Mesodermal cell (in vitro differentiated cells): ENCODE data around the gene NAP1L1.
A peak's percentile ranks its signal among the peaks of the same experiment; 100 is the strongest.

ENCODE experiments used
- H3K27ac ChIP-seq: 2 replicates; pipeline ENCODE4 v1.7.0; 2013; ENCODE audit warnings: mild to moderate bottlenecking, low read depth, low read length, moderate library complexity; ENCODE audit not compliant: severe bottlenecking
- H3K36me3 ChIP-seq: 2 replicates; pipeline ENCODE4 v1.7.1; 2013; ENCODE audit warnings: mild to moderate bottlenecking, low read length, moderate library complexity; ENCODE audit not compliant: control insufficient read depth, insufficient read depth
- H3K4me1 ChIP-seq: one replicate; pipeline ENCODE4 v1.7.1; 2013; ENCODE audit warnings: mild to moderate bottlenecking, low read length; ENCODE audit not compliant: insufficient read depth, control insufficient read depth, poor library complexity, severe bottlenecking
- H3K4me3 ChIP-seq: 2 replicates; pipeline ENCODE4 v1.7.0; 2013; ENCODE audit warnings: low read length, control low read depth, mild to moderate bottlenecking; ENCODE audit not compliant: insufficient read depth, poor library complexity, severe bottlenecking; ENCODE audit errors: extremely low read depth
- H3K9me3 ChIP-seq: 2 replicates; pipeline ENCODE4 v1.7.1; 2013; ENCODE audit warnings: mild to moderate bottlenecking, low read length, moderate library complexity; ENCODE audit not compliant: control insufficient read depth
- WGBS, 2 experiments: methylation state at CpG; one replicate each; pipeline ENCODE4 v1.1.5; 2013; ENCODE audit warnings: missing lambda C conversion rate in 2 of 2; ENCODE audit not compliant: insufficient coverage in 2 of 2; 5-methylcytosine and 5-hydroxymethylcytosine counted together

NAP1L1 gene

DNA sequence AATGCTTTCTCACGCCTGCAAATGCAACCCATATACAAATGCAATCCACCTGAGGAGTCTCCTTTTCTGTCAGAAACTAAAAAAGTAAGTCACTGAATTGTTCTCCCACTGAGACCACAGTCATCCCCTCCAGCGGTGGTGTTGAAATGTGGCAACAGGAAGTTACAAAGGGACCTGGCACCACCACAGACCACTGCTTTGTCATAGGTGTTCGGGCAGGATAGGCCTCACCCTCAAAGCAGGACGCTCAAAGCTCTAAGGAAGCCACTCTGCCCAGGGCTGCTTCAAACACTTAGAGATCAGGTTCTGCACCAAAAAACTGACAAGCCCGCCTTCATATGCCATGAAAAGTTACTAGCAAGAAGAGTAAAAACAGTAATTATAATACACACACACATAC lies 64.2 kb downstream of the NAP1L1 start:
- no peaks in the 10 kb centered on the region for H3K9me3 ChIP-seq
- no peak overlapping the region for H3K4me3 ChIP-seq
- WGBS, 2 experiments: 68 to 83% methylated on average over 3 to 4 of the region's 5 CpGs
- peak overlapping the region; percentile 93 for H3K27ac ChIP-seq
- H3K4me1 ChIP-seq: peaks cover 27% of the 10 kb centered on the region
- H3K36me3 ChIP-seq: no peaks in the 10 kb centered on the region

DNA sequence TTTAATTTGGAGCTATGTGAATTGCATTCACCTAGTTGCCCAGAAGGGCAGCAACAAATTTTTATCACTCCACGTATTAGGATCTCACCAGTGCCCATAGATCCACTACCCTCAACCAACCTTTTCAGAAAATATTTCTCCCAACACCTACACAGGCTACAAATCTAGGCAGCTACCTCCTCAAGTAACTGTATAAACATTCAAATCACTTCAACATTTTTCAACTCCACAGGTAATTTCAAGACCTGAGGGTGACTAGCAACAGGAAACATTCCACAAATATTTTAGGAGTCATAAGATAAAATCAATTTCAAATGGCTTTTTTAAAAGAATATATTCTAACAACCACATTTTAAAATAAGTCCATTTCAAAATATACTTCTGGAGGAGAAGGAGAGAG lies 65.8 kb downstream of the NAP1L1 start:
- Histone ChIP-seq H3K4me1 (peaks cover 30% of the 10 kb centered on the region), H3K4me3 (no peak overlapping the region), H3K36me3 (no peaks in the 10 kb centered on the region), H3K27ac (peak overlapping the region; percentile 58), H3K9me3 (no peaks in the 10 kb centered on the region)
- no CpG with 5 or more reads among the region's 1 CpG for WGBS, 2 experiments

GRCh38 chr12:76018111-76018510 lies 66.4 kb downstream of the NAP1L1 start:
- H3K9me3 ChIP-seq: no peaks in the 10 kb centered on the region
- H3K4me1 ChIP-seq: peaks cover 30% of the 10 kb centered on the region
- 15 to 31% methylated on average over 4 to 6 of the region's 6 CpGs for WGBS, 2 experiments
- H3K36me3 ChIP-seq: no peaks in the 10 kb centered on the region
- peak overlapping the region; percentile 58 for H3K27ac ChIP-seq
- H3K4me3 ChIP-seq: no peak overlapping the region

GRCh38 chr12:76014007-76014406 lies 70.5 kb downstream of the NAP1L1 start:
- WGBS, 2 experiments: 81 to 97% methylated on average over 4 of the region's 8 CpGs
- Histone ChIP-seq H3K9me3 (no peaks in the 10 kb centered on the region), H3K4me3 (no peak overlapping the region), H3K36me3 (no peaks in the 10 kb centered on the region), H3K27ac (peak overlapping the region; percentile 46), H3K4me1 (peaks cover 43% of the 10 kb centered on the region)

- 93 to 100% methylated on average over 3 of the region's 4 CpGs for WGBS, 2 experiments
- no peak overlapping the region for H3K4me3 ChIP-seq
- H3K36me3 ChIP-seq: no peaks in the 10 kb centered on the region
- H3K4me1 ChIP-seq: peaks cover 44% of the 10 kb centered on the region
- H3K9me3 ChIP-seq: no peaks in the 10 kb centered on the region
- H3K27ac ChIP-seq: peak overlapping the region; percentile 46
These were observed 70.9 kb downstream of the NAP1L1 start for GRCh38 chr12:76013603-76014002.

GRCh38 chr12:76012644-76013043 lies 71.8 kb downstream of the NAP1L1 start:
- Histone ChIP-seq H3K4me3 (no peak overlapping the region), H3K4me1 (peaks cover 40% of the 10 kb centered on the region), H3K36me3 (no peaks in the 10 kb centered on the region), H3K27ac (no peak overlapping the region), H3K9me3 (no peaks in the 10 kb centered on the region)
- 93 to 95% methylated on average over 3 to 4 of the region's 4 CpGs for WGBS, 2 experiments

DNA sequence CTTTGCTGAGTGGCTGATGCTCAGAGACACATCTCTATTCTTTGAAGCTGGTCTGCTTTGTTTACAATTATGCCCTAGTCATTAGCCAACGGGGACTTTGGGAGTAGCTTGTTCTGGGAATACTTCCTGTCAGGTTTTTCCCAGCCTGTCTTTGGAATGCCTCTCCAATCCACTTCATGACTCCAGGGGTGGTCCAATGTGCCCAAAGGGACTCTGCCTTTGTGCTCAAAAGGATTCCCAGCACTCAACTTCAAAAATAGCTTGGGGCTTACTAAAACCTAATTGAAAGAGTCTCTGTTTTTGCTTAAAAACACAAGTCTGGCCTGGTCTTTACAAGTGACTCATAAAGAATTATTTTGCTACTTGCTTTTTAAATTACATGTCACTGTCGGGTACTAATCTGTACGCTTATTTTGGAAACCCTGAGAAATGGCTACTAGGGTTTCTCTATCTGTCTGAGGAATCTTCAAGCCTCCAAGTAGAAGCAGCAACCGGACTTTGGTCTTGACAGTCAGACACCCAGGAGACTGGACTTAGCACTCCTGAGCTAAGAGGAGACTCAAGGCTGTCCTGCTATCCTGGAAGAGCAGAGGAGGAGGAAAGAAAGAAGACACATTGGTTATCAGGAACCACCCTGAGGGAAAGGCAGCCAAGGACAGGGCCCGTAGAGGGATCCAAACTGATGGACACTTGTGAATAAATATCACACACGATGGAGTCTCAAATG lies 73.6 kb downstream of the NAP1L1 start:
- H3K4me3 ChIP-seq: no peak overlapping the region
- H3K9me3 ChIP-seq: no peaks in the 10 kb centered on the region
- peaks cover 43% of the 10 kb centered on the region for H3K4me1 ChIP-seq
- 77 to 90% methylated on average over 5 of the region's 6 CpGs for WGBS, 2 experiments
- no peaks in the 10 kb centered on the region for H3K36me3 ChIP-seq
- H3K27ac ChIP-seq: peak overlapping the region; percentile 87

- Histone ChIP-seq H3K4me3 (no peak overlapping the region), H3K27ac (no peak overlapping the region), H3K36me3 (no peaks in the 10 kb centered on the region), H3K9me3 (no peaks in the 10 kb centered on the region), H3K4me1 (peaks cover 39% of the 10 kb centered on the region)
- 100% methylated on average over 1 of the region's 3 CpGs; no CpG with 5 or more reads in 1 of the 2 experiments for WGBS, 2 experiments
These were observed 76.1 kb downstream of the NAP1L1 start for GRCh38 chr12:76008428-76008827.

DNA sequence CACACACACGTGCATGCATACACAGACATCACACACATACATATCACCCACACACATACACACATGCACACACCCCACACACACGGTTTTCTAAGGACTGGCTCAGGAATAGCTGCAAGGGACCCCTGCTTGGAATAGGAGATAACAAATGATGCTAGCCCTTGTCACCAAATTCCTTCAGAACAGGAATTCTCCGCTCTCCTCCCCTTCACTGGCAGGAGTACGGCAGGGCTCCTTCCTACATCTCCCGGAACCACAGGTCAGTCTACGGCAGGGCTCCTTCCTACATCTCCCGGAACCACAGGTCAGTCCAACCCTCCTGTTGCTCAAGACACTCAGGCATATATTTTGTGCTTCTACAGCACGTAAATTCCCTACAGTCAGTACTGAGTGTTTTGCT lies 76.8 kb downstream of the NAP1L1 start:
- WGBS, 2 experiments: 66 to 79% methylated on average over 7 to 8 of the region's 8 CpGs
- Histone ChIP-seq H3K36me3 (no peaks in the 10 kb centered on the region), H3K4me1 (peaks cover 39% of the 10 kb centered on the region), H3K9me3 (no peaks in the 10 kb centered on the region), H3K4me3 (no peak overlapping the region), H3K27ac (no peak overlapping the region)

- Histone ChIP-seq H3K9me3 (no peaks in the 10 kb centered on the region), H3K4me1 (peaks cover 32% of the 10 kb centered on the region), H3K4me3 (no peak overlapping the region), H3K36me3 (no peaks in the 10 kb centered on the region), H3K27ac (no peak overlapping the region)
- 96 to 100% methylated on average over 2 to 5 of the region's 9 CpGs for WGBS, 2 experiments
These were observed 78.2 kb downstream of the NAP1L1 start for GRCh38 chr12:76006028-76006925.

DNA sequence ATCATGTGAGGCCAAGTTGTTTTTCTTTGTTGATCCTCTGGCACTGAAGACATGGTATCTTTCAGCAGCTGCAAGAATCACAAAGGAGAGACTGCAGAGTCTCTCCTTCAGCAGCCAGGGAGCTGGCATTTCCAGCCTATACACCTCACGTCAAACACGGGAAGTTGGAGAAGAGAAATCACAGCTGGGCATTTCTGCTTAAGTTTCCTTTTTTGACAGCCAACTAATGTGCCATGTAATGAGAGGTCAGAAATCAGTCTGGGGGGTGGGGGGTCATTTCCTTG lies 81.2 kb downstream of the NAP1L1 start:
- no peaks in the 10 kb centered on the region for H3K36me3 ChIP-seq
- no peak overlapping the region for H3K4me3 ChIP-seq
- 80% methylated on average over 1 of the region's 2 CpGs; no CpG with 5 or more reads in 1 of the 2 experiments for WGBS, 2 experiments
- no peak overlapping the region for H3K27ac ChIP-seq
- peaks cover 4% of the 10 kb centered on the region for H3K4me1 ChIP-seq
- no peaks in the 10 kb centered on the region for H3K9me3 ChIP-seq
